Mucosa of descending colon (tissue), 3 donors: Measurements from ENCODE around the gene MRPS35. TPM values are rescaled to one million over a fixed set of nuclear protein-coding genes. Genes with fewer than 3 reads are reported as not detected.

Experiments
- ATAC-seq: fragments of 200-7000 bp; cut with Tn5 transposase; one replicate; pipeline ENCODE4 v1.9.1; 2020; ENCODE audit warnings: mild to moderate bottlenecking, moderate library complexity
- DNase-seq, 3 donors: peaks; one replicate each; pipeline ENCODE4 v3.0.0-alpha.2; 2020
- H3K36me3 ChIP-seq: fragments of 200-600 bp; one replicate; pipeline ENCODE4 v1.8.0; 2021; ENCODE audit warnings: low read depth, mild to moderate bottlenecking
- H3K4me1 ChIP-seq: fragments of 200-600 bp; one replicate; pipeline ENCODE4 v1.8.0; 2021; ENCODE audit warnings: low read depth, mild to moderate bottlenecking
- H3K4me3 ChIP-seq: fragments of 200-600 bp; one replicate; pipeline ENCODE4 v1.8.0; 2021; ENCODE audit warnings: mild to moderate bottlenecking
- H3K9me3 ChIP-seq: fragments of 200-600 bp; one replicate; pipeline ENCODE4 v1.8.0; 2021; ENCODE audit warnings: mild to moderate bottlenecking
- CTCF ChIP-seq: fragments of 200-600 bp; IDR thresholded peaks from one replicate; pipeline ENCODE4 v1.8.0; 2022; ENCODE audit warnings: antibody characterized with exemption, mild to moderate bottlenecking
- intact Hi-C, 2 donors: fragments of 100-400 bp; cut with DNase I in 1 of 2; cut with micrococcal nuclease in 1 of 2; formaldehyde crosslinking; loops; one replicate each; pipeline versions ENCODE4 v1.11.0 to v1.11.1; 2022; cut with DNase I, micrococcal nuclease
- total RNA-seq, 3 donors: library from RNA; stranded (reverse); fragmentation: NEBNext Ultra II Directional in 2 of 3; extraction: Animal tissue kit (Norgen Biotek cat#: 25700) in 2 of 3; gene quantifications; one replicate each; pipeline versions ENCODE4 v1.2.1 to v1.2.4, GENCODE V29; 2021 to 2023
- donor health status: DM: no; HTN: no; CAD: no; lungs with moderate emphysema.
- donor health status: DM: no; HTN: no; CAD: no.
- donor health status: DM: no; HTN: yes; CAD: no.

Gene MRPS35
- total RNA-seq, 3 donors from 2014 or later: 50.2 to 72.6 (median 67.3) TPM

- no peaks in the 10 kb centered on the region for H3K9me3 ChIP-seq
- no peaks in the 10 kb centered on the region for H3K4me1 ChIP-seq
- no peaks in the 10 kb centered on the region for H3K36me3 ChIP-seq
- ATAC-seq: no peak
- no peak for DNase-seq
- no peak for TF ChIP-seq CTCF
- no peak overlapping the region for H3K4me3 ChIP-seq
- intact Hi-C loops: no loop called here
Observed at GRCh38 chr12:27805238-27805637, 94.6 kb downstream of the MRPS35 start.

Other genes with a start within 250 kb of the MRPS35 start
- gene PPFIBP1, start 186.6 kb upstream of the MRPS35 start, total RNA-seq: 10 to 100 TPM; 37.0 to 79.4 (median 40.4) TPM
- gene REP15, start 14.4 kb upstream of the MRPS35 start, total RNA-seq: 10 to 100 TPM; 14.3 to 51.4 (median 51.1) TPM
- gene KLHL42, start 69.4 kb downstream of the MRPS35 start, total RNA-seq: 10 to 100 TPM; 14.4 to 48.6 (median 24.0) TPM
- gene MANSC4, start 69.4 kb downstream of the MRPS35 start, total RNA-seq: not detected